LNCaP clone FGC (cell line): ENCODE data around the gene OR4D1.

Experiments used
- DNase-seq: peaks from one replicate; pipeline ENCODE4 v3.0.0-alpha.2; 2011; ENCODE audit warnings: low read depth
- H3K4me3 ChIP-seq: 2 replicates; pipeline ENCODE4 v1.5.1; 2011; ENCODE audit warnings: mild to moderate bottlenecking, low read depth, low read length, control low read depth
- CTCF ChIP-seq: IDR thresholded peaks from 2 replicates; pipeline ENCODE4 v1.5.1; 2012; ENCODE audit warnings: mild to moderate bottlenecking; ENCODE audit not compliant: control insufficient read depth, insufficient read depth; ENCODE audit errors: extremely low read depth

OR4D1 gene

GRCh38 chr17:58202859-58203258 is 54.7 kb downstream of the OR4D1 start:
- no peak for DNase-seq
- no peak overlapping the region for H3K4me3 ChIP-seq
- no peak for TF ChIP-seq CTCF

- TF ChIP-seq CTCF, result no peak
- H3K4me3 ChIP-seq, result no peak overlapping the region
- DNase-seq, result no peak
Measured at GRCh38 chr17:58204796-58205195, 56.6 kb downstream of the OR4D1 start.

- TF ChIP-seq CTCF, result no peak
- no peak overlapping the region for H3K4me3 ChIP-seq
- DNase-seq, result no peak
Measured at GRCh38 chr17:58205936-58206335, 57.8 kb downstream of the OR4D1 start.

- no peak for DNase-seq
- no peak for TF ChIP-seq CTCF
- H3K4me3 ChIP-seq, result no peak overlapping the region
Measured at GRCh38 chr17:58207451-58207850, 59.3 kb downstream of the OR4D1 start.

GRCh38 chr17:58208344-58208743 is 60.2 kb downstream of the OR4D1 start:
- DNase-seq, result no peak
- H3K4me3 ChIP-seq, result no peak overlapping the region
- no peak for TF ChIP-seq CTCF
